SK-N-MC (cell line): ENCODE data around the gene RUFY2.
A peak's percentile ranks its signal among the peaks of the same experiment; 100 is the strongest.

ENCODE experiments used
- EZH2 ChIP-seq: fragments of 200-600 bp; sonication (generic); IDR thresholded peaks from one replicate; pipeline ENCODE4 v1.6.1; 2017; ENCODE audit warnings: antibody characterized with exemption
- FOXP2 ChIP-seq: optimal IDR thresholded peaks from 2 replicates; pipeline ENCODE3; 2011; ENCODE audit warnings: mild to moderate bottlenecking, moderate library complexity; ENCODE audit not compliant: insufficient read depth; ENCODE audit errors: extremely low read length, control extremely low read depth
- POLR2AphosphoS5 ChIP-seq: IDR thresholded peaks from 2 replicates; pipeline ENCODE4 v1.6.1; 2012; ENCODE audit warnings: mild to moderate bottlenecking, low read depth, low read length, borderline replicate concordance

DNA sequence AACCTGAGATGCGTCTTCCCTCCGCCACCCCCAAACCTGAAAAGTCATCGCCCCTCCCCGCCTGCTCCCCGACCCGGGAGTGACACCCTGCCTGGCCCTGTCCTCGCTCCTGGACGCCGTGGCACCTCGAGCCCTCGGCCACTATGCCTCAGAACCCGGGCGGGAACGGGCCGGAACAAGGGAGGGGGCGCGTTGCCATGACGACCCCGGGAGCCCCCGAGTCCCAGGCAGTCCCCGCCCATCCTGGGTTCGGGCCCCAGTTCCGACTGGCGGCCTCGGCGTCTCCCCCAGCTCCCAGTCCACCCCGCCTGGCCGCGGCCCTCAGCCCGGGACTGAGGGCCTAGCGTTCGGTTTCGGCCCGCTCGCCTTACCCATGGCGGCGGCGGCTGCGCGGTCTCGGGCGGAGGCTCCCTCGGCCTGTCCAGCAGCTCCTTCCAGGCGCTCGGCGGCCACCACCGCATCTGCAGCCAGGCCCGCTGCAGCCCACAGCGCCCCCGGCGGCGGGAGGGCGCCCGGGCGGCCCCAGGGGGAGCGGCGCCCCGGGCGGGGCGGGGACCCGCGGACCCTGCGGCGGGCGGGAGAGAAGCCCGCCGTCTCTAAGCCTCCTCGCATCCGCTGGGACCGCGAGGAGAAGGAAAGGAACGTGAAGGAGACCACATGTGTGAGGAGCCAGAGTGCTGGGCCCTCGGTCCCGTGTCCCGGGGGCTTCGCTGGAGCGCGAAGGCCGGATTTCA lies at the start of gene RUFY2:
- TF ChIP-seq FOXP2 (no peak), EZH2 (no peak), POLR2AphosphoS5 (peak; percentile 43; the same call in 1 of the 2 replicates)
